Neural crest cell (in vitro differentiated cells): Measurements from ENCODE around the gene EFEMP1. TPM values are rescaled to one million over a fixed set of nuclear protein-coding genes. Genes with fewer than 3 reads are reported as not detected.

Experiments used
- DNase-seq: peaks from one replicate; pipeline ENCODE4 v3.0.0; 2021; ENCODE audit warnings: low read depth, mixed read lengths, low spot score
- H3K27ac Mint-ChIP-seq: one replicate; pipeline ENCODE4 v1.8.0; 2021; ENCODE audit warnings: mild to moderate bottlenecking, mixed read lengths; ENCODE audit not compliant: unreplicated experiment
- H3K27me3 Mint-ChIP-seq: 2 replicates; pipeline ENCODE4 v1.8.0; 2021; ENCODE audit warnings: low read depth, mild to moderate bottlenecking, mixed read lengths
- H3K36me3 Mint-ChIP-seq: 2 replicates; pipeline ENCODE4 v1.8.0; 2021; ENCODE audit warnings: low read depth, mild to moderate bottlenecking, mixed read lengths
- H3K4me1 Mint-ChIP-seq: 2 replicates; pipeline ENCODE4 v1.8.0; 2021; ENCODE audit warnings: mixed read lengths
- H3K4me3 Mint-ChIP-seq: one replicate; pipeline ENCODE4 v1.8.0; 2021; ENCODE audit warnings: mild to moderate bottlenecking, mixed read lengths
- H3K9me3 Mint-ChIP-seq: 2 replicates; pipeline ENCODE4 v1.8.0; 2021; ENCODE audit warnings: mixed read lengths
- CTCF ChIP-seq: fragments of 200-600 bp; sonication (generic); conservative IDR thresholded peaks from 2 replicates; pipeline ENCODE4 v1.5.0; 2021; ENCODE audit warnings: antibody characterized with exemption, mild to moderate bottlenecking
- total RNA-seq: library from RNA; stranded (reverse); gene quantifications from 2 replicates; pipeline ENCODE4 v1.2.1, GENCODE V29; 2021

Gene EFEMP1
- total RNA-seq, 1 donor from 2014 or later = 4.1 TPM

- no peak for DNase-seq
- peaks cover 25% of the 10 kb centered on the region for H3K27me3 Mint-ChIP-seq
- no peaks in the 10 kb centered on the region for H3K9me3 Mint-ChIP-seq
- H3K36me3 Mint-ChIP-seq = no peaks in the 10 kb centered on the region
- no peak for TF ChIP-seq CTCF
- no peak overlapping the region for H3K27ac Mint-ChIP-seq
- peaks cover 2% of the 10 kb centered on the region for H3K4me1 Mint-ChIP-seq
- no peak overlapping the region for H3K4me3 Mint-ChIP-seq
Observed at GRCh38 chr2:55917117-55917516, 6.5 kb downstream of the EFEMP1 start.

GRCh38 chr2:55916473-55917049 lies 7.0 kb downstream of the EFEMP1 start:
- DNase-seq = no peak
- Mint-ChIP-seq H3K27me3 (peaks cover 22% of the 10 kb centered on the region), H3K4me1 (no peaks in the 10 kb centered on the region), H3K27ac (no peak overlapping the region), H3K36me3 (no peaks in the 10 kb centered on the region), H3K9me3 (no peaks in the 10 kb centered on the region), H3K4me3 (no peak overlapping the region)
- no peak for TF ChIP-seq CTCF

- Mint-ChIP-seq H3K9me3 (no peaks in the 10 kb centered on the region), H3K27ac (no peak overlapping the region), H3K4me1 (no peaks in the 10 kb centered on the region), H3K36me3 (no peaks in the 10 kb centered on the region), H3K4me3 (no peak overlapping the region), H3K27me3 (peaks cover 29% of the 10 kb centered on the region)
- DNase-seq = no peak
- TF ChIP-seq CTCF = no peak
Observed at GRCh38 chr2:55914786-55915185, 8.8 kb downstream of the EFEMP1 start.

GRCh38 chr2:55912926-55913325 lies 10.7 kb downstream of the EFEMP1 start:
- Mint-ChIP-seq H3K4me3 (no peak overlapping the region), H3K27ac (no peak overlapping the region), H3K27me3 (peaks cover 39% of the 10 kb centered on the region), H3K9me3 (no peaks in the 10 kb centered on the region), H3K36me3 (no peaks in the 10 kb centered on the region), H3K4me1 (no peaks in the 10 kb centered on the region)
- no peak for TF ChIP-seq CTCF
- no peak for DNase-seq

- H3K27me3 Mint-ChIP-seq = peaks cover 36% of the 10 kb centered on the region
- H3K4me3 Mint-ChIP-seq = no peak overlapping the region
- TF ChIP-seq CTCF = no peak
- H3K9me3 Mint-ChIP-seq = no peaks in the 10 kb centered on the region
- no peaks in the 10 kb centered on the region for H3K4me1 Mint-ChIP-seq
- H3K27ac Mint-ChIP-seq = no peak overlapping the region
- no peak for DNase-seq
- no peaks in the 10 kb centered on the region for H3K36me3 Mint-ChIP-seq
Observed at GRCh38 chr2:55910077-55910476, 13.5 kb downstream of the EFEMP1 start.
